H9 (cell line): ENCODE measurements around the gene HSPA1L. TPM values are rescaled to one million over a fixed set of nuclear protein-coding genes. Genes with fewer than 3 reads are reported as not detected.
"Not testable (repeated sequence)": the region's sequence is repeated elsewhere in the genome, so short reads cannot be mapped to it uniquely, and the experiment has no call there.

Experiments
- DNase-seq: peaks from one replicate; pipeline ENCODE4 v3.0.0-alpha.2; 2017
- H2AFZ ChIP-seq: one replicate; pipeline ENCODE4 v1.6.1; 2013; ENCODE audit warnings: mild to moderate bottlenecking, low read length, control low read depth, moderate library complexity
- H2AK5ac ChIP-seq: 2 replicates; pipeline ENCODE4 v1.6.1; 2013; ENCODE audit warnings: low read length, control low read depth, mixed read lengths; ENCODE audit not compliant: insufficient read length
- H2BK120ac ChIP-seq: one replicate; pipeline ENCODE4 v1.6.1; 2013; ENCODE audit warnings: low read depth, mild to moderate bottlenecking, low read length, control low read depth, inconsistent platforms; ENCODE audit not compliant: poor library complexity, severe bottlenecking
- H2BK12ac ChIP-seq: 2 replicates; pipeline ENCODE4 v1.6.1; 2013; ENCODE audit warnings: low read length, control low read depth, mixed read lengths, low read depth; ENCODE audit not compliant: insufficient read length
- H2BK15ac ChIP-seq: 2 replicates; pipeline ENCODE4 v1.6.1; 2013; ENCODE audit warnings: low read depth, low read length, control low read depth
- H2BK20ac ChIP-seq: one replicate; pipeline ENCODE4 v1.6.1; 2013; ENCODE audit warnings: low read depth, mild to moderate bottlenecking, low read length, control low read depth, inconsistent platforms; ENCODE audit not compliant: poor library complexity, severe bottlenecking
- H2BK5ac ChIP-seq: 2 replicates; pipeline ENCODE4 v1.6.1; 2013; ENCODE audit warnings: low read length, control low read depth, mixed read lengths; ENCODE audit not compliant: insufficient read length
- H3K14ac ChIP-seq: 2 replicates; pipeline ENCODE4 v1.6.1; 2013; ENCODE audit warnings: low read length, control low read depth; ENCODE audit not compliant: insufficient read depth
- H3K18ac ChIP-seq: 2 replicates; pipeline ENCODE4 v1.6.1; 2013; ENCODE audit warnings: low read depth, mild to moderate bottlenecking, mixed read lengths, low read length, control low read depth; ENCODE audit not compliant: insufficient read length
- H3K23ac ChIP-seq: 2 replicates; pipeline ENCODE4 v1.6.1; 2013; ENCODE audit warnings: low read length, control low read depth, mixed read lengths, low read depth; ENCODE audit not compliant: insufficient read length
- H3K23me2 ChIP-seq: 2 replicates; pipeline ENCODE4 v1.6.1; 2013; ENCODE audit warnings: low read depth, mild to moderate bottlenecking, mixed read lengths, low read length, control low read depth; ENCODE audit not compliant: insufficient read length, poor library complexity, severe bottlenecking
- H3K27ac ChIP-seq: 2 replicates; pipeline ENCODE4 v1.5.1; 2013; ENCODE audit warnings: low read length, control low read depth, mixed read lengths, low read depth; ENCODE audit not compliant: insufficient read length
- H3K27me3 ChIP-seq: 2 replicates; pipeline ENCODE4 v1.6.1; 2013; ENCODE audit warnings: low read length, control low read depth, inconsistent platforms; ENCODE audit not compliant: insufficient read depth
- H3K4ac ChIP-seq: 2 replicates; pipeline ENCODE4 v1.6.1; 2013; ENCODE audit warnings: low read depth, mild to moderate bottlenecking, control low read depth, inconsistent platforms, low read length, moderate library complexity
- H3K4me1 ChIP-seq: 2 replicates; pipeline ENCODE4 v1.6.1; 2013; ENCODE audit warnings: low read length, control low read depth, inconsistent platforms; ENCODE audit not compliant: insufficient read depth
- H3K4me2 ChIP-seq: 2 replicates; pipeline ENCODE4 v1.6.1; 2013; ENCODE audit warnings: low read length, control low read depth, mixed read lengths; ENCODE audit not compliant: insufficient read length, insufficient read depth
- H3K56ac ChIP-seq: 2 replicates; pipeline ENCODE4 v1.6.1; 2013; ENCODE audit warnings: low read depth, mild to moderate bottlenecking, mixed read lengths, low read length, control low read depth; ENCODE audit not compliant: insufficient read length
- H3K79me1 ChIP-seq: 2 replicates; pipeline ENCODE4 v1.6.1; 2013; ENCODE audit warnings: low read depth, mild to moderate bottlenecking, moderate library complexity, low read length, control low read depth, inconsistent platforms; ENCODE audit not compliant: insufficient read depth, poor library complexity, severe bottlenecking
- H3K79me2 ChIP-seq: 2 replicates; pipeline ENCODE4 v1.6.1; 2013; ENCODE audit warnings: low read length, control low read depth, inconsistent platforms; ENCODE audit not compliant: insufficient read depth
- H3K9ac ChIP-seq: 2 replicates; pipeline ENCODE4 v1.6.1; 2013; ENCODE audit warnings: low read length, control low read depth, mixed read lengths; ENCODE audit not compliant: insufficient read length; ENCODE audit errors: extremely low read depth
- H3K9me3 ChIP-seq: one replicate; pipeline ENCODE4 v1.6.1; 2013; ENCODE audit warnings: low read depth, low read length, inconsistent platforms; ENCODE audit not compliant: control insufficient read depth
- H3T11ph ChIP-seq: one replicate; pipeline ENCODE4 v1.6.1; 2013; ENCODE audit warnings: mild to moderate bottlenecking, low read length, control low read depth, inconsistent platforms
- H4K20me1 ChIP-seq: one replicate; pipeline ENCODE4 v1.6.1; 2013; ENCODE audit not compliant: control insufficient read depth, insufficient read length, insufficient read depth
- H4K5ac ChIP-seq: 2 replicates; pipeline ENCODE4 v1.6.1; 2013; ENCODE audit warnings: low read depth, mild to moderate bottlenecking, mixed read lengths, low read length, control low read depth; ENCODE audit not compliant: insufficient read length
- H4K8ac ChIP-seq: replicated peaks from 2 replicates; pipeline ENCODE4 v1.6.1; 2013; ENCODE audit warnings: low read length, control low read depth, mixed read lengths, low read depth; ENCODE audit not compliant: insufficient read length
- H4K91ac ChIP-seq: 2 replicates; pipeline ENCODE4 v1.6.1; 2013; ENCODE audit warnings: low read depth, mild to moderate bottlenecking, moderate library complexity, mixed read lengths, low read length, control low read depth; ENCODE audit not compliant: insufficient read length
- H3K27ac Mint-ChIP-seq, 3 experiments: 2 replicates in 2 of 3; 3 replicates in 1 of 3; pipeline ENCODE4 v1.8.0; 2020 to 2021; ENCODE audit warnings: mixed read lengths in 3 of 3, mild to moderate bottlenecking in 1 of 3, moderate library complexity in 1 of 3
- H3K27me3 Mint-ChIP-seq: 2 replicates; pipeline ENCODE4 v1.8.0; 2021; ENCODE audit warnings: low read depth, mild to moderate bottlenecking, moderate library complexity, mixed read lengths
- H3K36me3 Mint-ChIP-seq, 3 experiments: 2 replicates in 2 of 3; 3 replicates in 1 of 3; pipeline ENCODE4 v1.8.0; 2020 to 2021; ENCODE audit warnings: low read depth in 3 of 3, mixed read lengths in 3 of 3; ENCODE audit not compliant: insufficient read depth in 1 of 3
- H3K4me1 Mint-ChIP-seq, 2 experiments: 2 replicates each; pipeline ENCODE4 v1.8.0; 2020; ENCODE audit warnings: mixed read lengths in 2 of 2
- H3K4me3 Mint-ChIP-seq, 2 experiments: 2 replicates in 1 of 2; 3 replicates in 1 of 2; pipeline ENCODE4 v1.8.0; 2020 to 2021; ENCODE audit warnings: mild to moderate bottlenecking in 2 of 2, mixed read lengths in 2 of 2, moderate library complexity in 1 of 2
- H3K9me3 Mint-ChIP-seq, 2 experiments: 2 replicates in 1 of 2; 3 replicates in 1 of 2; pipeline ENCODE4 v1.8.0; 2020; ENCODE audit warnings: mild to moderate bottlenecking in 2 of 2, mixed read lengths in 2 of 2, moderate library complexity in 1 of 2
- WGBS: extraction: QIAGEN DNeasy Blood & Tissue Kit; methylation state at CpG from one replicate; pipeline ENCODE4 v1.1.7; 2013; ENCODE audit warnings: missing lambda C conversion rate, low lambda C conversion rate, mixed read lengths; ENCODE audit not compliant: insufficient read length; ENCODE audit errors: extremely low coverage; 5-methylcytosine and 5-hydroxymethylcytosine counted together
- total RNA-seq: library from RNA; stranded (reverse); gene quantifications from 2 replicates; pipeline ENCODE4 v1.2.1, GENCODE V29; 2021
- TF ChIP-seq, protein P1 (sequence below): fragments of 200-600 bp; sonication (generic); conservative IDR thresholded peaks from 3 replicates; pipeline ENCODE4 v1.8.0; 2021; ENCODE audit warnings: antibody characterized with exemption, mild to moderate bottlenecking

The HSPA1L gene
- total RNA-seq, 1 experiment from 2014 or later = 2.5 TPM

GRCh38 chr6:31805939-31806469 is 9.1 kb downstream of the HSPA1L start:
- Histone ChIP-seq H2BK120ac (no peak overlapping the region), H3K27ac (peak overlapping the region; percentile 18), H3K27me3 (no peaks in the 10 kb centered on the region), H2BK12ac (no peak overlapping the region), H2BK15ac (no peak overlapping the region), H4K5ac (no peak overlapping the region), H3K4me1 (no peaks in the 10 kb centered on the region), H3K4ac (no peak overlapping the region; the same call in 1 of the 2 replicates), H3K79me2 (peaks cover 4% of the 10 kb centered on the region; the same call in 1 of the 2 replicates), H3K9ac (peak overlapping the region; percentile 90), H3K23me2 (peaks cover 7% of the 10 kb centered on the region), H4K8ac (no peak overlapping the region), H2BK5ac (no peak overlapping the region), H2AK5ac (no peak overlapping the region), H2BK20ac (no peak overlapping the region), H3K9me3 (no peaks in the 10 kb centered on the region), H3K56ac (no peak overlapping the region), H3K23ac (no peak overlapping the region), H3T11ph (no peak overlapping the region), H2AFZ (no peak overlapping the region), H3K14ac (peak overlapping the region; percentile 49; the same call in 1 of the 2 replicates), H3K18ac (peak overlapping the region; percentile 71), H3K79me1 (peaks cover 10% of the 10 kb centered on the region), H4K20me1 (no peaks in the 10 kb centered on the region), H3K4me2 (peak overlapping the region; percentile 82), H4K91ac (no peak overlapping the region)
- peak overlapping the region; percentile 94 to 98 (median 94) for H3K27ac Mint-ChIP-seq
- peaks cover 3 to 11% of the 10 kb centered on the region in 2 experiments; a peak in 3 of 4 replicates for H3K4me1 Mint-ChIP-seq
- no peak for DNase-seq
- H3K4me3 Mint-ChIP-seq = peak overlapping the region; percentile 97
- no peaks in the 10 kb centered on the region for H3K9me3 Mint-ChIP-seq
- peaks cover 6 to 37% (median 29%) of the 10 kb centered on the region in 3 experiments; a peak in 6 of 7 replicates for H3K36me3 Mint-ChIP-seq
- no CpG with 5 or more reads among the region's 7 CpGs for WGBS
- H3K27me3 Mint-ChIP-seq = no peaks in the 10 kb centered on the region
- TF ChIP-seq, protein P1, sequence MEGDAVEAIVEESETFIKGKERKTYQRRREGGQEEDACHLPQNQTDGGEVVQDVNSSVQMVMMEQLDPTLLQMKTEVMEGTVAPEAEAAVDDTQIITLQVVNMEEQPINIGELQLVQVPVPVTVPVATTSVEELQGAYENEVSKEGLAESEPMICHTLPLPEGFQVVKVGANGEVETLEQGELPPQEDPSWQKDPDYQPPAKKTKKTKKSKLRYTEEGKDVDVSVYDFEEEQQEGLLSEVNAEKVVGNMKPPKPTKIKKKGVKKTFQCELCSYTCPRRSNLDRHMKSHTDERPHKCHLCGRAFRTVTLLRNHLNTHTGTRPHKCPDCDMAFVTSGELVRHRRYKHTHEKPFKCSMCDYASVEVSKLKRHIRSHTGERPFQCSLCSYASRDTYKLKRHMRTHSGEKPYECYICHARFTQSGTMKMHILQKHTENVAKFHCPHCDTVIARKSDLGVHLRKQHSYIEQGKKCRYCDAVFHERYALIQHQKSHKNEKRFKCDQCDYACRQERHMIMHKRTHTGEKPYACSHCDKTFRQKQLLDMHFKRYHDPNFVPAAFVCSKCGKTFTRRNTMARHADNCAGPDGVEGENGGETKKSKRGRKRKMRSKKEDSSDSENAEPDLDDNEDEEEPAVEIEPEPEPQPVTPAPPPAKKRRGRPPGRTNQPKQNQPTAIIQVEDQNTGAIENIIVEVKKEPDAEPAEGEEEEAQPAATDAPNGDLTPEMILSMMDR = no peak

DNA sequence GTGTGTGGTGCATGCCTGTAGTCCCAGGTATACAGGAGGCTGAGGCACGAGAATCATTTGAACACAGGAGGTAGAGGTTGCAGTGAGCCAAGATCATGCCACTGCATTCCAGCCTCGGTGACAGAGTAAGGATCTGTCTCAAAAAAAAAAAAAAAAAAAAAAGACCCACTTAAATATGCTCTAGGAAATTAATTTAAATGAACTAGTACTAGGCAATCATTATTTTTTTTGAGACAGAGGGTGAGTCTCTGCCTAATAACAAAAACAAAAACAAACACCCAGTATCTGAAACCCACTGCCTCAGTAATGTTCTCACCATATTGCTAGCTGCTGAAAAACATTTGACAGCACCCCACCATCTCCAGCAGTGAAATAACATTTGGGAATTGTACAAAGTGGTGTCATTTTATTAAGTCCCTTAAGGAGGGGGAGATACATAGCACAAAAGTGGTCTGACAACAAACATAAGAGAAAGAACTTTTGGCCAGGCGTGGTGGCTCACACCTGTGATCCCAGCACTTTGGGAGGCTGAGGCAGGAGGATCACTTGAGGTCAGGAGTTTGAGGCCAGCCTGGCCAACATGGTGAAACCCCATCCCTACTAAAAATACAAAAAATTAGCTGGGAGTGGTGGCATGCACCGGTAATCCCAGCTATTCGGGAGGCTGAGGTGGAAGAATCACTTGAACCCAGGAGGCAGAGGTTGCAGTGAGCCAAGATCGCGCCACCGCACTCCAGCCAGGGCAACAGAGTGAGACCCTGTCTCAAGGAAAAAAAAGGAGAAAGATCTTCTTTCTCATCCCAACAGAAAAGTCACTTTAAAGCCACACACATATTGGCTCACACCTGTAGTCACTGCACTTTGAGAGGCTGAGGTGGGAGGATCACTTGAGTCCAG is 13.8 kb downstream of the HSPA1L start:
- not testable (repeated sequence) for H3K4ac ChIP-seq, H3K23me2 ChIP-seq, H3K9ac ChIP-seq, H3K9me3 Mint-ChIP-seq, DNase-seq, H2BK20ac ChIP-seq, H3K27ac Mint-ChIP-seq, H2AFZ ChIP-seq, H4K91ac ChIP-seq, H4K5ac ChIP-seq, H4K8ac ChIP-seq, H3K4me1 Mint-ChIP-seq, H3K79me2 ChIP-seq, H4K20me1 ChIP-seq, H2BK15ac ChIP-seq, H3K27ac ChIP-seq, H2BK5ac ChIP-seq, H3K9me3 ChIP-seq, H3K4me1 ChIP-seq, H3K27me3 Mint-ChIP-seq, H3K4me2 ChIP-seq, H3T11ph ChIP-seq, H2AK5ac ChIP-seq, H3K79me1 ChIP-seq, H3K23ac ChIP-seq, H3K18ac ChIP-seq, H3K14ac ChIP-seq, H2BK12ac ChIP-seq, H3K27me3 ChIP-seq, H2BK120ac ChIP-seq, H3K56ac ChIP-seq
- Mint-ChIP-seq H3K4me3 (0 out of 5 replicates have a peak overlapping the region, but pooled peaks of 1 of the 2 experiments have one; percentile 5), H3K36me3 (peaks cover 6 to 56% (median 42%) of the 10 kb centered on the region in 3 experiments; a peak in 6 of 7 replicates)
- WGBS = no CpG with 5 or more reads among the region's 8 CpGs
